Astrocyte of the cerebellum (primary cell): ENCODE results near the gene LIN7A.

Experiments
- DNase-seq: peaks from one replicate; pipeline ENCODE4 v3.0.0-alpha.2; 2011; ENCODE audit warnings: low read depth
- H3K4me3 ChIP-seq: 2 replicates; pipeline ENCODE4 v1.5.1; 2011; ENCODE audit warnings: mild to moderate bottlenecking, low read depth, low read length, moderate library complexity
- in situ Hi-C: cut with HindIII; loops from 2 replicates; pipeline ENCODE4 v1.10.0; 2017; ENCODE audit warnings: low sequenced_read_pairs
- TF ChIP-seq, protein P1 (sequence below): IDR thresholded peaks from 2 replicates; pipeline ENCODE4 v1.5.1; 2012; ENCODE audit warnings: low read length, low read depth, moderate library complexity, mild to moderate bottlenecking; ENCODE audit errors: missing control alignments

The LIN7A gene

DNA sequence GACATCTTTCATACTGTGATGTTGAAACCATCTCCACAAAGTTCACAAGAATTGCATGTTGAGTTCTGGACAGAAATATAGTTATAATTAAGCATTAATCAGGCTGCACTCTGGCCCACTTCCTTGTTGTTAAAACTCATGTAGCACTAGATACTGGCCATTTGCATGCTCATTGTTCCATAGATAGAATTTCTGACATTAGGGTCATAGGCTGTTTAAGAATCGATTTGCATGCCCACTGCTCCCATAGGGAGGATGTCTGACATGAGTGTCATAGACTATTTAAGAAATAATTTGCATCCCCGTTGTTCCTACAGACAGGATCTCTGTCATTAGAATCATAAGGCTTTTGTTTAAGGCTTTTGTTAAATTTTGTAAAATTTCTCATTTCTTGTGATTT is 170.8 kb downstream of the LIN7A start:
- no peak overlapping the region for H3K4me3 ChIP-seq
- no peak for DNase-seq
- TF ChIP-seq, protein P1, sequence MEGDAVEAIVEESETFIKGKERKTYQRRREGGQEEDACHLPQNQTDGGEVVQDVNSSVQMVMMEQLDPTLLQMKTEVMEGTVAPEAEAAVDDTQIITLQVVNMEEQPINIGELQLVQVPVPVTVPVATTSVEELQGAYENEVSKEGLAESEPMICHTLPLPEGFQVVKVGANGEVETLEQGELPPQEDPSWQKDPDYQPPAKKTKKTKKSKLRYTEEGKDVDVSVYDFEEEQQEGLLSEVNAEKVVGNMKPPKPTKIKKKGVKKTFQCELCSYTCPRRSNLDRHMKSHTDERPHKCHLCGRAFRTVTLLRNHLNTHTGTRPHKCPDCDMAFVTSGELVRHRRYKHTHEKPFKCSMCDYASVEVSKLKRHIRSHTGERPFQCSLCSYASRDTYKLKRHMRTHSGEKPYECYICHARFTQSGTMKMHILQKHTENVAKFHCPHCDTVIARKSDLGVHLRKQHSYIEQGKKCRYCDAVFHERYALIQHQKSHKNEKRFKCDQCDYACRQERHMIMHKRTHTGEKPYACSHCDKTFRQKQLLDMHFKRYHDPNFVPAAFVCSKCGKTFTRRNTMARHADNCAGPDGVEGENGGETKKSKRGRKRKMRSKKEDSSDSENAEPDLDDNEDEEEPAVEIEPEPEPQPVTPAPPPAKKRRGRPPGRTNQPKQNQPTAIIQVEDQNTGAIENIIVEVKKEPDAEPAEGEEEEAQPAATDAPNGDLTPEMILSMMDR, result no peak
- in situ Hi-C loops, result no loop called here

- TF ChIP-seq, protein P1, result no peak
- in situ Hi-C loops, result no loop called here
- H3K4me3 ChIP-seq, result no peak overlapping the region
- no peak for DNase-seq
Measured at GRCh38 chr12:80766210-80766609, 171.5 kb downstream of the LIN7A start.

DNA sequence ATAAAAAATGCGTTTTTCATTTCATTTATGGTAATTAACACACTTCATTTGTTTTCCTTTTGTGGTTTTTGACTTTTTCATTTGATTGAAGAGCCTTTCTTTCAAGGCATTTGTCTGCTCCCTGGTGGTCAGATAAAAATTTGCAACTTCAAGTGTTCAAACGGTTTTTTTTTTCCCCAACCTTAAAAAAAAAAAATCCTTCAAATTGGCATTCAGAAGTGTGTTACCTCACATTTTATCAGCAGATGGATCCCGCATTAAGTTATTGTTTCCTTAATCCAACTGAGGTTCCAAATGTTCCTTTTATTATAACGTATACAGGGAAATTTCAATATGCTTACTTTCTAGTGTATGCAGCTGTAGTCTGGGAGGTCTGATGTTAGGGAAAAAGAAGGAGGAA is 173.9 kb downstream of the LIN7A start:
- no peak overlapping the region for H3K4me3 ChIP-seq
- in situ Hi-C loops, result no loop called here
- TF ChIP-seq, protein P1, result peak; percentile 55
- DNase-seq, result peak; percentile 60

- DNase-seq, result no peak
Measured at GRCh38 chr12:80761838-80762237, 175.9 kb downstream of the LIN7A start.

DNA sequence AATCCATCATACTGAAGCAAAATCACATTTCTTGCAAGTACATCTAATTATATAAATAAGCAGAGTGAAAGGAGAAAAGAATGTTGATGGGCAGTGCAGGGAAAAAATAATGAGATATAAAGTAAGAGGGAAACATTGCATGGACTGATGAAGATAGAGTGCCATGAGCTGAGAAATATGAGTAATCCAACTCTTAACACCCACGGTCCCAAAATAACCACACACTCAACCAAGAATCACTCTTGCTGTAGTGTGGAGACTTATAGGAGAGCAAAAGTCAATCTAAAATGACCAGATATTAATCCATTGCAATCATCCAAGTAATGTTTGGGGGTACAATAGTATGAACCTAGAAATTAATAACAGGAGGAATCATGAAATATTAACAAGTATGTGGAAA is 180.9 kb downstream of the LIN7A start:
- no peak for DNase-seq
- in situ Hi-C loops, result no loop called here
- TF ChIP-seq, protein P1, result no peak
- H3K4me3 ChIP-seq, result no peak overlapping the region

More at GRCh38 chr12:80761838-80762237, 175.9 kb downstream of the LIN7A start:
- no peak overlapping the region for H3K4me3 ChIP-seq
- in situ Hi-C loops, result no loop called here
- TF ChIP-seq, protein P1, result no peak

GRCh38 chr12:80754274-80754673 is 183.5 kb downstream of the LIN7A start:
- TF ChIP-seq, protein P1, result no peak
- in situ Hi-C loops, result no loop called here
- no peak overlapping the region for H3K4me3 ChIP-seq
- DNase-seq, result no peak

- TF ChIP-seq, protein P1, result no peak
- DNase-seq, result no peak
- in situ Hi-C loops, result no loop called here
- H3K4me3 ChIP-seq, result no peak overlapping the region
Measured at GRCh38 chr12:80752464-80752863, 185.3 kb downstream of the LIN7A start.
